ENCODE measurements around the gene GRAP2.

DNA sequence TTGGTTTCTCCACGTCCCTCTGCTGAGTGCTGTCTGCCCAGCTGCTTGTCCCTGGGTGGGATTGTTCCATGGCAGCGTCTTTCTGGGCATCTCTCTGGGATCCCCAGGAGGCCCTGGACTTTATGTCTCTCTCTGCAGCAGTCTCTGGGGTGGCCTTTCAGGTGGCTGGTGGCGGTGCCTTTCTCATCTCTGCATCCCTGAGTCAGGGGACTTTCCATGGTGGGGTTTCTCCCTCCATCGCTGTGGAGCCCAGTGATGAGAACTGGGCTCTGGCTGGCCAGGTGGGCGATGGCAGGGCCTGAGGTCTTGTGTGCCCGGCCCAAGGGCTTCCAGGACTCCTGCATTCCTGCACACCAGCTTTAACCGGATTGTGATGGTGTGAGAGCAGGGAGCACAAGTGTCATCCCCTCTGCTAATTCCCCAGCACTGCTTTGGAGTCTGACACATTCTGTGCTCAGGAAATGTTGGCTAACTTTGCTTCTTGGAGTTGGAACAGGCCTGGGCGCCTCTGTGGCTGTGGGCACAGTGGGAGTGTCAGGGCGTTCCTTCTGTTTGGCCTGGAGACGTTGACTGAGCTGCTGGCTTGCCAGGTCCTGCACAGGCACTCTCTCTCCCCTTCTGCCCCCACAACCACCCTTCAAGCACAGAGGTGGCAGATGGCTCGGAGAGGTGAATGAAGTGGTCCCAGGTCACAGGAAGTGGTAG is 121.8 kb downstream of the GRAP2 start:
- TF ChIP-seq POLR2A (IDR thresholded peaks at IDR 0.05; ENCODE audit: borderline replicate concordance, extremely low read depth, insufficient read depth, insufficient read length) = no peak
- TF ChIP-seq, protein P1, sequence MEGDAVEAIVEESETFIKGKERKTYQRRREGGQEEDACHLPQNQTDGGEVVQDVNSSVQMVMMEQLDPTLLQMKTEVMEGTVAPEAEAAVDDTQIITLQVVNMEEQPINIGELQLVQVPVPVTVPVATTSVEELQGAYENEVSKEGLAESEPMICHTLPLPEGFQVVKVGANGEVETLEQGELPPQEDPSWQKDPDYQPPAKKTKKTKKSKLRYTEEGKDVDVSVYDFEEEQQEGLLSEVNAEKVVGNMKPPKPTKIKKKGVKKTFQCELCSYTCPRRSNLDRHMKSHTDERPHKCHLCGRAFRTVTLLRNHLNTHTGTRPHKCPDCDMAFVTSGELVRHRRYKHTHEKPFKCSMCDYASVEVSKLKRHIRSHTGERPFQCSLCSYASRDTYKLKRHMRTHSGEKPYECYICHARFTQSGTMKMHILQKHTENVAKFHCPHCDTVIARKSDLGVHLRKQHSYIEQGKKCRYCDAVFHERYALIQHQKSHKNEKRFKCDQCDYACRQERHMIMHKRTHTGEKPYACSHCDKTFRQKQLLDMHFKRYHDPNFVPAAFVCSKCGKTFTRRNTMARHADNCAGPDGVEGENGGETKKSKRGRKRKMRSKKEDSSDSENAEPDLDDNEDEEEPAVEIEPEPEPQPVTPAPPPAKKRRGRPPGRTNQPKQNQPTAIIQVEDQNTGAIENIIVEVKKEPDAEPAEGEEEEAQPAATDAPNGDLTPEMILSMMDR (IDR thresholded peaks at IDR 0.05 in 2 of 3, conservative IDR thresholded peaks at IDR 0.05 in 1 of 3; ENCODE audit: borderline replicate concordance in 1 of 3, insufficient read depth in 1 of 3, low read depth in 2 of 3, low read length in 2 of 3) = no peak
- TF ChIP-seq EZH2phosphoT487 (IDR thresholded peaks at IDR 0.05; ENCODE audit: borderline replicate concordance) = no peak
- TF ChIP-seq, protein P2, sequence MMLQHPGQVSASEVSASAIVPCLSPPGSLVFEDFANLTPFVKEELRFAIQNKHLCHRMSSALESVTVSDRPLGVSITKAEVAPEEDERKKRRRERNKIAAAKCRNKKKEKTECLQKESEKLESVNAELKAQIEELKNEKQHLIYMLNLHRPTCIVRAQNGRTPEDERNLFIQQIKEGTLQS (IDR thresholded peaks at IDR 0.05) = no peak
- no peak for TF ChIP-seq ZNF274 (IDR thresholded peaks at IDR 0.05; ENCODE audit: low read depth, low read length)
- TF ChIP-seq JUND (IDR thresholded peaks at IDR 0.05) = no peak
- TF ChIP-seq EGR1 (IDR thresholded peaks at IDR 0.05; ENCODE audit: low read depth) = no peak
- no peak for TF ChIP-seq SP1 (IDR thresholded peaks at IDR 0.05; ENCODE audit: low read depth)
- TF ChIP-seq ELF1 (IDR thresholded peaks at IDR 0.05; ENCODE audit: borderline replicate concordance, low read depth) = no peak
- no peak for TF ChIP-seq POLR2AphosphoS5 (IDR thresholded peaks at IDR 0.05; ENCODE audit: low read depth, low read length)
- TF ChIP-seq TCF7L2 (IDR thresholded peaks at IDR 0.05; ENCODE audit: borderline replicate concordance, extremely low read depth, insufficient read depth, insufficient read length) = no peak
- TF ChIP-seq, protein P3, sequence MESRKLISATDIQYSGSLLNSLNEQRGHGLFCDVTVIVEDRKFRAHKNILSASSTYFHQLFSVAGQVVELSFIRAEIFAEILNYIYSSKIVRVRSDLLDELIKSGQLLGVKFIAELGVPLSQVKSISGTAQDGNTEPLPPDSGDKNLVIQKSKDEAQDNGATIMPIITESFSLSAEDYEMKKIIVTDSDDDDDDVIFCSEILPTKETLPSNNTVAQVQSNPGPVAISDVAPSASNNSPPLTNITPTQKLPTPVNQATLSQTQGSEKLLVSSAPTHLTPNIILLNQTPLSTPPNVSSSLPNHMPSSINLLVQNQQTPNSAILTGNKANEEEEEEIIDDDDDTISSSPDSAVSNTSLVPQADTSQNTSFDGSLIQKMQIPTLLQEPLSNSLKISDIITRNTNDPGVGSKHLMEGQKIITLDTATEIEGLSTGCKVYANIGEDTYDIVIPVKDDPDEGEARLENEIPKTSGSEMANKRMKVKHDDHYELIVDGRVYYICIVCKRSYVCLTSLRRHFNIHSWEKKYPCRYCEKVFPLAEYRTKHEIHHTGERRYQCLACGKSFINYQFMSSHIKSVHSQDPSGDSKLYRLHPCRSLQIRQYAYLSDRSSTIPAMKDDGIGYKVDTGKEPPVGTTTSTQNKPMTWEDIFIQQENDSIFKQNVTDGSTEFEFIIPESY (IDR thresholded peaks at IDR 0.05; ENCODE audit: extremely low read depth, insufficient replicate concordance, low read length) = no peak
